Measurements from ENCODE around the gene WDR83. TPM values are rescaled to one million over a fixed set of nuclear protein-coding genes. Genes with fewer than 3 reads are reported as not detected.
"Not testable (repeated sequence)": the region's sequence is repeated elsewhere in the genome, so short reads cannot be mapped to it uniquely, and the experiment has no call there.

The WDR83 gene, protein sequence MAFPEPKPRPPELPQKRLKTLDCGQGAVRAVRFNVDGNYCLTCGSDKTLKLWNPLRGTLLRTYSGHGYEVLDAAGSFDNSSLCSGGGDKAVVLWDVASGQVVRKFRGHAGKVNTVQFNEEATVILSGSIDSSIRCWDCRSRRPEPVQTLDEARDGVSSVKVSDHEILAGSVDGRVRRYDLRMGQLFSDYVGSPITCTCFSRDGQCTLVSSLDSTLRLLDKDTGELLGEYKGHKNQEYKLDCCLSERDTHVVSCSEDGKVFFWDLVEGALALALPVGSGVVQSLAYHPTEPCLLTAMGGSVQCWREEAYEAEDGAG
- total RNA-seq: 10 to 100 TPM; 18.6 to 25.1 TPM

- Mint-ChIP-seq H3K36me3 (no peaks in the 10 kb centered on the region), H3K27me3 (no peaks in the 10 kb centered on the region), H3K4me1 (ENCODE audit: low read depth in 2 of 2) (peaks cover 33 to 40% of the 10 kb centered on the region in 2 donors), H3K27ac (peak within 1 kb of the TSS; percentile 78 to 97), H3K9me3 (no peaks in the 10 kb centered on the region), H3K4me3 (peak within 1 kb of the TSS; percentile 94)
- DNase-seq (ENCODE audit: low spot score) (peak; percentile 85), ATAC-seq (peak; percentile 87 to 92)
These were observed at the start of gene WDR83, which contains the start of gene MAN2B1 for GRCh38 chr19:12666265-12667048. WDR83 (plus strand) TSS chr19:12666807; CDS start chr19:12669791, 2,984 bp downstream. MAN2B1 (minus strand) TSS chr19:12666742; CDS start chr19:12666701, 41 bp downstream.

GRCh38 chr19:12617646-12618045, 49.0 kb upstream of the WDR83 start:
- H3K4me1 Mint-ChIP-seq (ENCODE audit: low read depth in 2 of 2): peaks cover 17 to 23% of the 10 kb centered on the region in 2 donors
- H3K9me3 Mint-ChIP-seq: no peaks in the 10 kb centered on the region
- H3K4me3 Mint-ChIP-seq: no peak overlapping the region
- ATAC-seq (no peak), DNase-seq (ENCODE audit: low spot score) (no peak)
- peaks cover 13% of the 10 kb centered on the region for H3K36me3 Mint-ChIP-seq
- H3K27ac Mint-ChIP-seq: no peak overlapping the region
- no peaks in the 10 kb centered on the region for H3K27me3 Mint-ChIP-seq

- not testable (repeated sequence) for H3K27me3 Mint-ChIP-seq; H3K4me1 Mint-ChIP-seq (ENCODE audit: low read depth in 2 of 2); ATAC-seq; H3K36me3 Mint-ChIP-seq; H3K9me3 Mint-ChIP-seq; H3K4me3 Mint-ChIP-seq; DNase-seq (ENCODE audit: low spot score)
- H3K27ac Mint-ChIP-seq: peak overlapping the region in 1 of 2 donors; percentile 21
These were observed 45.2 kb upstream of the WDR83 start for GRCh38 chr19:12621253-12622024.

DNA sequence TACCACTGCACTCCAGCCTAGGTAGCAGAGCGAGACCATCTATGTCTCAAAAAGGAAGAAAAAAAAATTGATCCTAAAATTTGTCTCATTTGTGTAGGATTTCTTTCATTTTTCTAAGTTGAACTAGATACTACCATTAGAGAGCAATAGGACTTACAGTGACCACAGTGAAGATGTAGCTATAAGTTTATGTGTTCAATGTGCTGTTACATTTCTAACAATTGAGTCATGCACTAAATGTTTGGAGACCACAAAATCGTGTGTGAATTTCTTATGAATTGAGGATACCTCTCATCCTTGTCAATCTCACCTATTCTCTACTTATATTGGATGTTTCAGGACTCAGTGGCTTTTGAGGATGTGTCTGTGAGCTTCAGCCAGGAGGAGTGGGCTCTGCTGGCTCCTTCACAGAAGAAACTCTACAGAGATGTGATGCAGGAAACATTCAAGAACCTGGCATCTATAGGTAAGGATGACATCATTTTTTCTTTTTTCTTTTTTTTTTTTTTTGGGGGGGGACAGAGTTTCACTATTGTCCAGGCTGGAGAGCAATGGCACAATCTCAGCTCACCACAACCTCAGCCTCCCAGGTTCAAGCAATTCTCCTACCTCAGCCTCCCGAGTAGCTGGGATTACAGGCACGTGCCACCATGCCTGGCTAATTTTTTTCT, 43.1 kb upstream of the WDR83 start:
- no peak for DNase-seq (ENCODE audit: low spot score)
- H3K4me1 Mint-ChIP-seq (ENCODE audit: low read depth in 2 of 2): peaks cover 10% of the 10 kb centered on the region in 2 donors
- H3K27me3 Mint-ChIP-seq: no peaks in the 10 kb centered on the region
- peaks cover 17% of the 10 kb centered on the region for H3K36me3 Mint-ChIP-seq
- peaks cover 4% of the 10 kb centered on the region for H3K9me3 Mint-ChIP-seq
- H3K4me3 Mint-ChIP-seq: no peak overlapping the region
- H3K27ac Mint-ChIP-seq: no peak overlapping the region
- ATAC-seq: no peak

DNA sequence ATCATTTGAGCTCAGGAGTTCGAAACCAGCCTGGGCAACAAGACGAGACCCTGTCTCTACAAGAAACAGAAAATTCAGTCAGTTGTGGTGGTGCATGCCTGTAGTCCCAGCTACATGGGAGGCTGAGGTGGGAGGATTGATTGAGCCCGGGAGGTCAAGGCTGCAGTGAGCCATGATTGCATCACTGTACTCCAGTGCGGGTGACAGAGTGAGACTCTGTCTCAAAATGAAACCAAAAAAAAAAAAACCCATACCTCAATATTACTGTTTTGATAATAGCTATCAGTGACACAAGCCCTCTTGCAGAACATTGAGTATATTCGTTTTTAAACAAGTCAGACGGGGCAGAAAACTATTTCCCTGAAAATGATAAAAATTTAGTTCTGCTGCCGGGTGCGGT, 39.6 kb upstream of the WDR83 start:
- H3K27me3 Mint-ChIP-seq: no peaks in the 10 kb centered on the region
- ATAC-seq (no peak), DNase-seq (ENCODE audit: low spot score) (no peak)
- H3K4me3 Mint-ChIP-seq: no peak overlapping the region
- peaks cover 10% of the 10 kb centered on the region for H3K9me3 Mint-ChIP-seq
- H3K27ac Mint-ChIP-seq: no peak overlapping the region
- H3K4me1 Mint-ChIP-seq (ENCODE audit: low read depth in 2 of 2): peaks cover 13 to 14% of the 10 kb centered on the region in 2 donors
- H3K36me3 Mint-ChIP-seq: peaks cover 32% of the 10 kb centered on the region

DNA sequence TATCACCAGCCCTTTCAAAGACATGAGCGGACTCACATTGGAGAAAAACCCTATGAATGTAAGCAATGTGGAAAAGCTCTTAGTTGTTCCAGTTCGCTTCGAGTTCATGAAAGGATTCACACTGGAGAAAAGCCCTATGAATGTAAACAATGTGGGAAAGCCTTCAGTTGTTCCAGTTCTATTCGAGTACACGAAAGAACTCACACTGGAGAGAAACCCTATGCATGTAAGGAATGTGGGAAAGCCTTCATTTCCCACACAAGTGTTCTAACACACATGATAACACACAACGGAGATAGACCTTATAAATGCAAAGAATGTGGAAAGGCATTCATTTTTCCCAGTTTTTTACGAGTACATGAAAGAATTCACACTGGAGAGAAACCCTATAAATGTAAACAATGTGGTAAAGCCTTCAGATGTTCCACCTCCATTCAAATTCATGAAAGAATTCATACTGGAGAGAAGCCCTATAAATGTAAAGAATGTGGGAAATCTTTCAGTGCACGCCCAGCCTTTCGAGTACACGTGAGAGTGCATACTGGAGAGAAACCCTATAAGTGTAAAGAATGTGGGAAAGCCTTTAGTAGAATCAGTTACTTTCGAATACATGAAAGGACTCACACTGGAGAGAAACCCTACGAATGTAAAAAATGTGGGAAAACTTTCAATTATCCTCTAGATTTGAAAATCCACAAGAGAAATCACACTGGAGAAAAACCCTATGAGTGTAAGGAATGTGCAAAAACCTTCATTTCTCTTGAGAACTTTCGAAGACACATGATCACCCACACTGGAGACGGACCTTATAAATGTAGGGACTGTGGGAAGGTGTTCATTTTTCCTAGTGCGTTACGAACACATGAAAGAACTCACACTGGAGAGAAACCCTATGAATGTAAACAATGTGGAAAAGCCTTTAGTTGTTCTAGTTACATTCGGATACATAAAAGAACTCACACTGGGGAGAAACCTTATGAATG, 38.3 kb upstream of the WDR83 start:
- Mint-ChIP-seq H3K27ac (no peak overlapping the region), H3K27me3 (no peaks in the 10 kb centered on the region), H3K36me3 (peaks cover 32% of the 10 kb centered on the region), H3K4me1 (ENCODE audit: low read depth in 2 of 2) (peaks cover 13 to 14% of the 10 kb centered on the region in 2 donors), H3K4me3 (no peak overlapping the region), H3K9me3 (peaks cover 10% of the 10 kb centered on the region)
- ATAC-seq (no peak), DNase-seq (ENCODE audit: low spot score) (no peak)

GRCh38 chr19:12629215-12629614, 37.4 kb upstream of the WDR83 start:
- ATAC-seq: no peak
- no peaks in the 10 kb centered on the region for H3K27me3 Mint-ChIP-seq
- H3K27ac Mint-ChIP-seq: no peak overlapping the region

DNA sequence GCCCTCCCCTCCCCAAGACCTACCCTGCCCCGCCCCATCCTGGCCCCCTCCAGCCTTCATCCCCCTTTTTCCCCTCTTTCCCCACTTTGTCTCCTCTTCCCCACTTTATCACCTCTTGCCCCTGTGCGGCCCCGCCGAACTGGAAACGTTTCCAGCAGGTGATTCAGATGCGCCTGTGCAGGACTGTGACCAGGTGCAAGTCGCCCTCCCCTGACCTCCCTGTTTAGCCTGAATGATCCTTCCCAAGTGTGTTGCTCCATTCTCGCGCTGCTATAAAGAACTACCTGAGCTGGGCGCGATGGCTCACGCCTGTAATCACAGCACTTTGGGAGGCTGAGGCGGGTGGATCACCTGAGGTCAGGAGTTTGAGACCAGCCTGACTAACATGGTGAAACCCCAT, 30.0 kb upstream of the WDR83 start:
- H3K9me3 Mint-ChIP-seq: no peaks in the 10 kb centered on the region
- no peak overlapping the region for H3K4me3 Mint-ChIP-seq
- H3K4me1 Mint-ChIP-seq (ENCODE audit: low read depth in 2 of 2): peaks cover 9 to 13% of the 10 kb centered on the region in 2 donors
- no peak overlapping the region for H3K27ac Mint-ChIP-seq
- DNase-seq (ENCODE audit: low spot score): no peak
- H3K36me3 Mint-ChIP-seq: no peaks in the 10 kb centered on the region
- H3K27me3 Mint-ChIP-seq: no peaks in the 10 kb centered on the region
- no peak for ATAC-seq

More at GRCh38 chr19:12629215-12629614, 37.4 kb upstream of the WDR83 start:
- H3K4me3 Mint-ChIP-seq: no peak overlapping the region
- peaks cover 10% of the 10 kb centered on the region for H3K9me3 Mint-ChIP-seq
- peaks cover 32% of the 10 kb centered on the region for H3K36me3 Mint-ChIP-seq
- H3K4me1 Mint-ChIP-seq (ENCODE audit: low read depth in 2 of 2): peaks cover 13 to 14% of the 10 kb centered on the region in 2 donors
- DNase-seq (ENCODE audit: low spot score): no peak

DNA sequence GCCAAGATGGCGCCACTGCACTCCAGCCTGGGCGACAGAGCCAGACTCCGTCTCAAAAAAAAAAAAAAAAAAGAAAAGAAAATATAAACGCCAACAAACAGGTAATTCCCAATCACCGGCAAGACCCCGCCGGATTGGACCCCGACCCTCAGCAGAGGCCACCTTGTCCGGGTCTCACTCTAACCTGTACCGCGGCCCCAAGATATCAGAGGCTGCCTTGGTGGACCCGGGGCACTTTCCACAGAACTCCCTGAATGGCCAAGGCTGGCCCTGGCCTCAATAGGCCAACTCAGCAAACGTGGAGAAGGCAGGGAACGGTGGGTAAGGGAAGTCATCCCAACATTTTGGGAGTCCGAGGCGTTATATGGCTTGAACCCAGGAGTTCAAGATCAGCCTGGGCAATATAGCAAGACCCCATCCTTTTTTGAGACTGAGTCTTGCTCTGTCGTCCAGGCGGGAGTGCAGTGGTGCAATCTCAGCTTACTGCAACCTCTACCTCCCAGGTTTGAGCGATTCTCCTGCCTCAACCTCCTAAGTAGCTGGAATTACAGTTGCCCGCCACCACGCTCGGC, 27.9 kb upstream of the WDR83 start:
- no peak for DNase-seq (ENCODE audit: low spot score)
- Mint-ChIP-seq H3K9me3 (no peaks in the 10 kb centered on the region), H3K4me3 (no peak overlapping the region), H3K27me3 (no peaks in the 10 kb centered on the region), H3K27ac (no peak overlapping the region), H3K4me1 (ENCODE audit: low read depth in 2 of 2) (peaks cover 9 to 13% of the 10 kb centered on the region in 2 donors), H3K36me3 (no peaks in the 10 kb centered on the region)
- ATAC-seq: no peak

- peak; percentile 91 for DNase-seq (ENCODE audit: low spot score)
- peak overlapping the region; percentile 57 for H3K27ac Mint-ChIP-seq
- peak; percentile 96 to 97 for ATAC-seq
- H3K4me1 Mint-ChIP-seq (ENCODE audit: low read depth in 2 of 2): peaks cover 9 to 11% of the 10 kb centered on the region in 2 donors
- H3K4me3 Mint-ChIP-seq: peak overlapping the region; percentile 71
- H3K36me3 Mint-ChIP-seq: no peaks in the 10 kb centered on the region
- no peaks in the 10 kb centered on the region for H3K9me3 Mint-ChIP-seq
- H3K27me3 Mint-ChIP-seq: no peaks in the 10 kb centered on the region
These were observed 26.6 kb upstream of the WDR83 start for GRCh38 chr19:12639901-12640613.

DNA sequence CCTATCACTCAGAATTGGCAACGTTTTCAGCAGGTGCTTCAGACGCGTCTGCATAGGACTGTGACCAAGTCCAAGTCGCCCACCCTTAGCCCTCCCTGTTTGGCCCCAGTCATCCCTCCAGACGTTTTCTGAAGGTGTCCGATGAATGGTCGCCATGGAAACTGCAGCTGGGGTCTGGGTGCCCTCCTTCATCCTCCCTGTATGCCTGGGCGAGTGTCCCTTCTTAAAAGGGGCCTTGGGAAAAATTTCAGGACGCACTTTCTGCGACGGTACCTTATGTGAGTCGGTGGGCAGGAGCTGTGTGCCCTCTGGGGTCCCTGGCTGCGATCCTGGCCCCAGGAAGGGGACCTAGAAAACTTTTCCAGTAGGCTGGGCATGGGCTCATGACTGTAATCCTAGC, 25.2 kb upstream of the WDR83 start:
- ATAC-seq (no peak), DNase-seq (ENCODE audit: low spot score) (no peak)
- Mint-ChIP-seq H3K4me3 (no peak overlapping the region), H3K27me3 (no peaks in the 10 kb centered on the region), H3K4me1 (ENCODE audit: low read depth in 2 of 2) (peaks cover 7 to 8% of the 10 kb centered on the region in 2 donors), H3K27ac (no peak overlapping the region), H3K36me3 (no peaks in the 10 kb centered on the region), H3K9me3 (no peaks in the 10 kb centered on the region)

GRCh38 chr19:12642506-12642905, 24.1 kb upstream of the WDR83 start:
- DNase-seq (ENCODE audit: low spot score) (no peak), ATAC-seq (no peak)
- Mint-ChIP-seq H3K36me3 (no peaks in the 10 kb centered on the region), H3K4me1 (ENCODE audit: low read depth in 2 of 2) (peaks cover 7 to 8% of the 10 kb centered on the region in 2 donors), H3K4me3 (no peak overlapping the region), H3K27ac (no peak overlapping the region), H3K27me3 (no peaks in the 10 kb centered on the region), H3K9me3 (no peaks in the 10 kb centered on the region)
